Right lobe of liver (tissue), 4 donors: ENCODE data around the gene RAB11FIP4.

Experiments
- POLR2A ChIP-seq: fragments of 450-650 bp; IDR thresholded peaks from one replicate; pipeline ENCODE4 v1.6.1; 2017; ENCODE audit warnings: antibody characterized with exemption, mild to moderate bottlenecking
- TF ChIP-seq, protein P1 (sequence below), 4 donors: fragments of 200-600 bp in 3 of 4; fragments of 450-650 bp in 1 of 4; IDR thresholded peaks; one replicate each; pipeline versions ENCODE4 v1.5.1 to v1.8.0; 2016 to 2022; ENCODE audit warnings: antibody characterized with exemption in 4 of 4, mild to moderate bottlenecking in 2 of 4
- donor health status: DM: no; HTN: no; CAD: no.
- donor health status: DM: no; HTN: no; CAD: no.
- donor health status: DM: no; HTN: yes; CAD: no.

DNA sequence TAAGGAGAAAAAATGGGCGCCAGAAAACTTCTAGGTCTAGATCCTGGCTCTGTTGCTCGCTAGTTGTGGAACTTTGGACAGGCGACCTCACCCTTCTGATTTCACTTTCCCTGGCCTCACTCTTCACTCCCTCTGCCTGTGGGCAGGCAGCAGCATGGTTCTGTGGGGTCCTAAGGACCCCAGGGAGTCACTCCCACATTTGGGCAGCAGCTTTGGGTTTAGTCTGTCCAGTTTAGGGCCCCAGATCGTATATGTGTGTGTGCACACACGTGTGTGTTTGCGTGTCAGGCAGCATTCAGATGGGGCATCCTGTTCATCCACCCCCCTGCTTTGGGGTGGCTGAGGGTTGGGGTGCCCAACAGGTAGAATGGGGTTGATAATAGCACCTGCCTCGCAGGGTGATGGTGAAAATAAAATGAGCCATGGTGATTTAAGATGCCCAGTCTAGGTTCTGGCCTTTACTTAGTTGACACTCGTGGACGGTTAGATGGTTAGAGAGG, 102.2 kb downstream of the RAB11FIP4 start:
- no peak for TF ChIP-seq POLR2A
- TF ChIP-seq, protein P1, sequence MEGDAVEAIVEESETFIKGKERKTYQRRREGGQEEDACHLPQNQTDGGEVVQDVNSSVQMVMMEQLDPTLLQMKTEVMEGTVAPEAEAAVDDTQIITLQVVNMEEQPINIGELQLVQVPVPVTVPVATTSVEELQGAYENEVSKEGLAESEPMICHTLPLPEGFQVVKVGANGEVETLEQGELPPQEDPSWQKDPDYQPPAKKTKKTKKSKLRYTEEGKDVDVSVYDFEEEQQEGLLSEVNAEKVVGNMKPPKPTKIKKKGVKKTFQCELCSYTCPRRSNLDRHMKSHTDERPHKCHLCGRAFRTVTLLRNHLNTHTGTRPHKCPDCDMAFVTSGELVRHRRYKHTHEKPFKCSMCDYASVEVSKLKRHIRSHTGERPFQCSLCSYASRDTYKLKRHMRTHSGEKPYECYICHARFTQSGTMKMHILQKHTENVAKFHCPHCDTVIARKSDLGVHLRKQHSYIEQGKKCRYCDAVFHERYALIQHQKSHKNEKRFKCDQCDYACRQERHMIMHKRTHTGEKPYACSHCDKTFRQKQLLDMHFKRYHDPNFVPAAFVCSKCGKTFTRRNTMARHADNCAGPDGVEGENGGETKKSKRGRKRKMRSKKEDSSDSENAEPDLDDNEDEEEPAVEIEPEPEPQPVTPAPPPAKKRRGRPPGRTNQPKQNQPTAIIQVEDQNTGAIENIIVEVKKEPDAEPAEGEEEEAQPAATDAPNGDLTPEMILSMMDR (IDR thresholded peaks at IDR 0.05), result no peak
